GM11168 (cell line): ENCODE measurements around the gene NFIC.

Experiments used
- in situ Hi-C: fragments of 300-500 bp; cut with MboI; formaldehyde crosslinking; loops from one replicate; pipeline ENCODE4 v1.12.0; 2022; ENCODE audit warnings: low sequenced_read_pairs; ENCODE audit not compliant: unreplicated experiment

The NFIC gene

GRCh38 chr19:3357992-3358688 lies 8.2 kb upstream of the NFIC start:
- in situ Hi-C loops: no loop called here

DNA sequence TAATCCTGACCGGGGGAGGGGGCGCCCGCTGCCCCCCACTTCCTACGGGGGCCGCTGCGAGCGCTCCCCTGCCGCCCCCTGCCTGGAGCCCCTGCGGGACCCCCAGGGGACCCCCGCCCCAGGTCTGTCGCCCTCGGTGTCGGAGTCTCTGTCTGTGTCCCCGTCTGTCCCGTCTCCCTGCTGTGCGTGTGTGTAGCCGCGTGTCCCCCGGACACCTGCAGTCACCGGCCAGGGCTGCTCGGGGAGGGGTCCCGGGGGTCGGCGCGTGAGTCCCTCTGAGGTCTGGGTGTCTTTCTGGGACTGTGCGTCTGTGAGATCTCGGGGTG lies 7.7 kb upstream of the NFIC start:
- in situ Hi-C loops: no loop called here

- in situ Hi-C loops: no loop called here
These were observed 7.1 kb upstream of the NFIC start for GRCh38 chr19:3359015-3359918.

DNA sequence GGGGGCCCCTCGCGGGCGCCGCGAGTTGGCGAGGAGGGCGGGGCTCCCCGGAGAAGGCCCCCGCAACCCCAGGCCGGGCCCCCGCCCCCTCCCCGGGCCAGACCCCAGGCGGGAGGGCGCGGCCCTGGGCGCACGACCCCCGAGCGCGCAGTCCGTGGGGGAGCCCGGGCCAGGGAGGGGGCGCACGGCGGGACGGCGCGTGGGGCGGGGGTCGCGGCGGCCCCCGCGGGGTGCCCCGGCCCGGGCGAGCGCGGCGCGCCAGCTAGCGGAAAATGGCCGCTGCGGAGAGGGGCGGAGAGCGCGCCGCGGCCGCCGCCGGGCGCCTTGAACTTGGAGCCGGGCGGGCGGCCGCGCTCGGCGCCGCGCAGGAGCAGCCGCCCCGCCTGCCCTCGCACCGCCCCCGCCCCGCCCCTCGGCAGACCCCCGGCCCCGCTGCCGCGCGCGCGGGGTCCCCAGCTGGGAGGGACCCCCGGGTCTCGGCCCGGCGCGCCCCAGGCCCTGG lies 6.4 kb upstream of the NFIC start:
- in situ Hi-C loops: no loop called here

GRCh38 chr19:3360421-3361383 lies 5.7 kb upstream of the NFIC start:
- in situ Hi-C loops: no loop called here

DNA sequence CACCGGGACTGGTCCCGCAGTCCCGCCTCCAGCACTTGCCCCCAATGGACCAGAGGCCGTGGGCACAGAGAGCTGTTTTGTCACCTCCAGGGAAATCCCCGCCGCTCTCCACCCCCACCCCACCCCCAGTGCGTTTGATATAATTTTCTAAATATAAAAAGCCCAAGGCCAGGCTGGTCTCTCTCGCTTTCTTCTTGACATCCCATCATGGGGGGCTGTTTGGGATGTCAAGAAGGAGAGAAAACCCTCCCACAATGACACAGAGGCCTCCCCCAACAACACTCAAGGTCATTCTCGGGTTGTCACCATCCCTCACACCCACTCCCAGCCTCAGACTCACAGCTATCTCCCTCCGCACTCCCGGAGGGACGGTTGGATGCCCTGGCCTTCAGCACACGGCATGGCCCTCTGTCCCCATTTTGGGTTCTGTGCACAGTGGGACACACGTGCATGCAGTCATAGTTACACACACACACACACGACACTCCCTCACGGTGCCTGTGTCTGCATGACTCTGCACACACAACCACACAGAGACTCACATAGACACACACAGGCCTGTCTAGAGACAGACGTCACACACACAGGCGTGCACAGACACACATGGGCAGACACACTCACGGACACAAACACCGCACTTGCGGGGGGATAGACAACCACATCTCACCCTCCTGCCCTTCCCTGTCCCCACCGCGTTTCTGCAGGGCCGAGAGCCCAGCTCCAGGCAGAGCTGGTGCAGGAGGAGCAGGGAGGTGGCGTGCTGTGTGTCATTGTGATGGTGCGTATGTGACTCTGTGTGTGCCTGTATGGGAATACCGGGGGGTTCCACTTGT lies 4.8 kb upstream of the NFIC start:
- in situ Hi-C loops: no loop called here

- in situ Hi-C loops: no loop called here
These were observed 4.0 kb upstream of the NFIC start for GRCh38 chr19:3362217-3362906.

DNA sequence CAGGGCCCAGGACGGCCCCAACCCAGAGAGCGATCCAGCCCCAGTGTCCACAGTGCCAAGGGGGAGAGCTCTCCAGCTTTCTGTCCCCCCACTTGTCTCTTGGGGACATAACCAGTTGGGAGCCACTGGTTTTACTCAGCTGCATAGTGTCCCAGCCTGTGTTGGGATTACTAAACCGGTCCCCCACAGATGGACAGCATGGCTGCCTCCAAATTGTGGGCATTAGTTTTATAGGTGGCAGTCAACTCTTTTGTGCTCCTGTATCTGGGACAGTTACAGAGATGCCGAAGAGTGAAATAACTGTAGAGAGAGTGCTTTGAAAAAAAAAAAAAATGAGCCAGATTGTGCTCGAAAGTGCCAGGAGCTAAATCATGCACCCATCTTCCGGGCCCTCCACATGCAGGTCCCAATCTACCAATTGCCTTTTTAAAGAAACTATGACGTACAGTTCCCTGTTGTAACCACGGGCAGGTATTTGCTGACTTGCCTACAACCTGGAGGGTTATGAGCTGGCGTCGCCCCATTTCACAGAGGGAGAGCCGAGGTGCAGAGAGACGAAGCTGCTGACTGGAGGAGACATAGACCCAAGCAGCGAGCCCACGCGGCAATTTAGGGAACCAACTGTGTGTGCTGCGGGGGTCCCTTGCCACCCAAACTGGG lies 2.4 kb upstream of the NFIC start:
- in situ Hi-C loops: no loop called here

- in situ Hi-C loops: no loop called here
These were observed 1.9 kb upstream of the NFIC start for GRCh38 chr19:3364501-3364858.

DNA sequence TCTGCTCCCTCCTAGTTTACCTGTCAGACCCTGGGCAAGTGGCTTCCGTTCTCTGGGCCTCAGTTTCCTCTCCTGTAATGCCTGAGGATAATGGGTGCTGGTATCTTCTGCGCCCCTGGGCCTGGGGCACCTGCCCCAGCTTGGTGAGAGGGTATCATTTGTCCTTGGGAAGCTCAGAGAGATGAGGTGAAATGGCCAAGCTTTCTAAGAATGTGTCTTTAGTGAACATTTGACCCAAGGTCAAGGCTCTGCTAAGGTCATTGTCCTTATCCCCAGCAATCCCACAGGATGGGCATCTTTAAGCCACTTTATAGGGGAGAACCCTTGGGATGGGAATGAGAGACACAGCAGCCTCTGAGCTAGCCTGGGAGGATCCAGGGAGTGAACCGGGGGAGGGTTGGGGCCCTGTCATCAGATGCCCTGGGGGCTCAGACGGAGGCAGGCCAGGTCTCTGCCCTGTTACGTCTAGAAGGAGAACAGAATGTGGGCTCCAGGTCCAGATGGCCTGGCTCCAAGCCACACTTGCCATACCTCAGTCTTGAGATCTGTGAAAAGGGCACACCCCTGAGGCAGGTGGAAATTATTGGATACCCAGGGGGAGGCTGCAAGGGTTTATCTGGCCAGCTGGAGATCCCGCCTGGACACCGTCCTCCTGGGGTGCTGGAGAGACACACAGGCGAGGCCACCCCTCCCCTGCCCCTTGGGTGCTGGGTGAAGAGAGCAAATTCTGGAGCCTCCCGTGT lies 1.1 kb upstream of the NFIC start:
- in situ Hi-C loops: no loop called here

DNA sequence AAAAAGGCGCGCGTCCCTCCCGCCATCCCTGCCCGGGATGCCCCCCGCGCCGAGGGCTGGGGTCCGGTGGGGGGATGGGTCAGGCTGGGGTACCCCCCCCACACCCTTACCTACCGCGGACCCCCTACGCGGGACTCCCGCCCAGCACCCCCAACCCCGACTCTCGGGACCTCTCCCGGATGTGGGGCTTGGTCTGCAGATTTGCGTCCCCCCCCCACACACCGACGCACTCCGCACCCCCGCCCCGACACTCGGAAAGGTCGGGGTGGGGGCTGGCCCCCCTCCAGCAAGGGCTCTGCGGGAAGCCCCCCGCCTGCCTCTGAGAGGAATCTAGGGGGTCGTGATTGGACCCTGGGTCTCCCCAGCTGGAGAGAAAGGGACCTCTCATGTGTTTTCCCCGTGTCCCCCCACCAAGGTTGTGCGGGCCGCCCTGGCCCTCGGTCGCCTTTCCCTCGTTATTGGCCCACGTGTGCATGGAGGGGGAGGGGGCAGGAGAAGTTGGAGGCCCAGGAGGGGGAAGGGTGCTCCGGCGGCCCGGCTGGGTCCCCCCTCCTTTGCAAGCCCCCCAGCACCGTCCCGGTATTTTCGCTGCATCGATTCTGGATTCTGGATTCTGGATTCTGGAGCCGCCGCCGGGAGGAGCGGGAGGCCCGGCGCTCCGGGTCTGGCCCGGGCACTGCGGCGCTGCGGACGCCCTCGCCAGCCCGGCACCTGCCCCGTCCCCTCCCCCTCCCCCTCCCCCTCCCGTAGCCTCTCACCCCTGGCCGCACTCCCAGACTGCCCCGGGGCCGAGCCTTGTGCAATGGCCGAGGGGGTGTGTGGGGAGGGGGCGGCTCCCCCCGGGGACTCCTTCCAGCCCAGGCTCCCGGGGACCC lies 607 bp downstream of the NFIC start:
- in situ Hi-C loops: no loop called here

GRCh38 chr19:3367628-3368440 lies 1.5 kb downstream of the NFIC start:
- in situ Hi-C loops: no loop called here

GRCh38 chr19:3368441-3368795 lies 2.0 kb downstream of the NFIC start:
- in situ Hi-C loops: no loop called here

DNA sequence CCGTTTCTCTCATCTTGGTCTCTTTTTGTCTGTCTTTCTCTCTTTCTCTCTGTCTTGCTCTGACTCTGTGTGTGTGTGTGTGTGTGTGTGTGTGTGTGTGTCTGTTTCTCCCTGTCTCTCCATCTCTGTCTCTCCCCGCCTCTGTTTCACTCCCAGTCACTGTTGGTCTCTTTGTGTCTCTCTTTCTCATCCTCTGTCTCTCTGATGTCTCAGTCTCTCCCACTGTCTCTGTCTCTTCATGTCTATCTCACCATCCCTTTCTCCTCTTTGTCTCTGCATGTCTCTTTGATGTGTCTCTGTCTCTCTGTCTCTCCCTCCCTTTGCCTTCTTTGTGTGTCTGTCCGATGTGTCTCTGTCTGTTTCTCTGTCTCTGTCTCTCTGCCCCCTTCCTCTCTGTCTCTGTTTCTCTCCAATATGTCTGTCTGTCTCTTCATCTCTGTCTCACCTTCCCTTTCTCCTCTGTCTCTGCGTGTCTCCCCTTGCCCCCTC lies 2.5 kb downstream of the NFIC start:
- in situ Hi-C loops: no loop called here

- in situ Hi-C loops: no loop called here
These were observed 3.2 kb downstream of the NFIC start for GRCh38 chr19:3369337-3370213.
